ENCODE measurements around the gene LMF1.

Gene LMF1

GRCh38 chr16:929227-930073, 41.3 kb downstream of the LMF1 start:
- ATAC-seq, result no peak

GRCh38 chr16:928526-928925, 42.3 kb downstream of the LMF1 start:
- DNase-seq, result no peak
- no peak for ATAC-seq

More at GRCh38 chr16:929227-930073, 41.3 kb downstream of the LMF1 start:
- no peak for DNase-seq

- DNase-seq (no peak), ATAC-seq (no peak)
Measured at GRCh38 chr16:927931-928330, 42.9 kb downstream of the LMF1 start.

- DNase-seq (no peak), ATAC-seq (no peak)
Measured at GRCh38 chr16:927406-927805, 43.4 kb downstream of the LMF1 start.

- ATAC-seq (no peak), DNase-seq (no peak)
Measured at GRCh38 chr16:926715-927114, 44.1 kb downstream of the LMF1 start.

- ATAC-seq, result no peak
- DNase-seq, result no peak
Measured at GRCh38 chr16:924806-925205, 46.0 kb downstream of the LMF1 start.

- ATAC-seq (no peak), DNase-seq (no peak)
Measured at GRCh38 chr16:924063-924462, 46.7 kb downstream of the LMF1 start.

GRCh38 chr16:923184-923583, 47.6 kb downstream of the LMF1 start:
- ATAC-seq (no peak), DNase-seq (no peak)

GRCh38 chr16:922051-922450, 48.7 kb downstream of the LMF1 start:
- no peak for ATAC-seq
- DNase-seq, result no peak

- ATAC-seq, result no peak
- DNase-seq, result no peak
Measured at GRCh38 chr16:921321-921905, 49.4 kb downstream of the LMF1 start.

GRCh38 chr16:920717-921116, 50.1 kb downstream of the LMF1 start:
- no peak for DNase-seq
- ATAC-seq, result no peak

GRCh38 chr16:920051-920681, 50.6 kb downstream of the LMF1 start:
- ATAC-seq, result no peak
- DNase-seq, result no peak

GRCh38 chr16:919658-920050, 51.1 kb downstream of the LMF1 start:
- ATAC-seq (no peak), DNase-seq (no peak)

- DNase-seq (no peak), ATAC-seq (no peak)
Measured at GRCh38 chr16:918741-919657, 51.8 kb downstream of the LMF1 start.

- DNase-seq, result no peak
- no peak for ATAC-seq
Measured at GRCh38 chr16:918068-918467, 52.7 kb downstream of the LMF1 start.

GRCh38 chr16:917591-918061, 53.2 kb downstream of the LMF1 start:
- ATAC-seq (no peak), DNase-seq (no peak)

GRCh38 chr16:916035-916799, 54.6 kb downstream of the LMF1 start:
- DNase-seq, result no peak
- ATAC-seq, result no peak

- ATAC-seq (no peak), DNase-seq (no peak)
Measured at GRCh38 chr16:915546-915945, 55.2 kb downstream of the LMF1 start.

GRCh38 chr16:914440-914839, 56.3 kb downstream of the LMF1 start:
- ATAC-seq (peak; percentile 67), DNase-seq (no peak)

- no peak for ATAC-seq
- DNase-seq, result no peak
Measured at GRCh38 chr16:913817-914439, 56.9 kb downstream of the LMF1 start.

Data from stimulated activated naive CD8-positive, alpha-beta T cell treated with anti-CD3 and anti-CD28 coated beads, Interleukin-15, Interleukin-2, amounts not matched to agents 100 U/mL and 50 U/mL, for 24 hours (primary cell).